Activated T-cell treated with anti-CD3 and anti-CD28 coated beads, Interleukin-2, amount 50 U/mL, for 1 hour (primary cell): ENCODE measurements around the gene ZNF777.
"Not testable (repeated sequence)": the region's sequence is repeated elsewhere in the genome, so short reads cannot be mapped to it uniquely, and the experiment has no call there.

Source experiments
- DNase-seq: peaks from one replicate; pipeline ENCODE4 v3.0.0-alpha.2; 2020

The ZNF777 gene

DNA sequence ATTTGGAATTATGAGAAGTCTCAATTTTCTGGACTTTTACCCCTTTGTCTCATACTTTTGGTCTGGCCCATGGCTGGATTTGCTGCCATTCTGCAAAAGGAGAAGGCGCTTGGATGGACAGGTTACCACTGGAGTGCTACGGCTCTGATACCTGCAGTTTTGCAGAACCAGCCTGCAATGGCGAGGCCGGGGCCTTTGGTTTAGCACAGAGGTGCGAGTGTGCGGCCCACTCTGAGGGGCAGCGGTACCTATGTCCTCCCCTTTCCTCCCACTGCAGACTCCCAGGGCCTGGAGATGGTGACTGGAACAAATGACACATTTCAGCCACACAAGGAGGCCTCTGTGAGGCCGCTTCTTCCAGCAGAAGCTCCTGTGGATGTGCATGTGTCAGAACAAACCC lies 11.9 kb downstream of the ZNF777 start:
- DNase-seq: no peak

GRCh38 chr7:149446026-149446425 lies 14.8 kb downstream of the ZNF777 start:
- DNase-seq: not testable (repeated sequence)

GRCh38 chr7:149444287-149444686 lies 16.6 kb downstream of the ZNF777 start:
- no peak for DNase-seq

DNA sequence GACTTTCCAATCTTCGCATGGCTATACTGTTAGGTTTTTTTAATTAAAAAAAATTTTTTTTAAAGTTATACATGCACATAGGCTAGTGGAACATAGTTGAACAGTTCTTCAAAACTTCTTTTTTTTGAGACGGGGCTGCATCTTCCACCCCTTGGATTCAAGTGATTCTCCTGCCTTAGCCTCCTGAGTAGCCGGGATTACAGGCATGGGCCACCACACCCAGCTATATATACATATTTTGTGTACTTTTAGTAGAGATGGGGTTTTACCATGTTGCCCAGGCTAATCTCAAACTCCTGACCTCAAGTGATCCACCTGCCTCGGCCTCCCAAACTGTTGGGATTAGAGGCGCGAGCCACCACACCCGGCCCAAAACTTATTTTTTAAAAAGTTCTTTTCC lies 17.3 kb downstream of the ZNF777 start:
- no peak for DNase-seq

GRCh38 chr7:149442924-149443323 lies 17.9 kb downstream of the ZNF777 start:
- no peak for DNase-seq

GRCh38 chr7:149440222-149440621 lies 20.6 kb downstream of the ZNF777 start:
- DNase-seq: no peak

DNA sequence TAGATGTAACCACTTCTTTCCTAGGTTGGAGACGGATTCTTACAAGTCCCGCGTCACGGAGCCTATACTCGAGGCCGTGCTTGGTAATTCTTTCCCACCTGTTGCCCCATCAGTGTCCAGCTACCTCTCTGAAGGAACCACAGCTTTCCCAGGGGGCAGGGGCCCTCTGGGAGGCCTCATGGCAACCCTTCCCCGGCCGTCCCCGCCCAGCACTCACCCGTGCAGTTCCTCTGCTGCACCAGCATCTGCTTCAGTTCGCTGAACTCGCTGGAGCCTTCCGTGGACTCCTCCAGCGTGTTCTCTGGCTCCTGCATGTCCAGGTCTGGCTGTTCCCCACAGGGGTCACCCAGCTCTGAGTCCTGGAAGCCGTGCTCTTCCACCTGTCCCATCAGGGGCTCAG lies 24.5 kb downstream of the ZNF777 start:
- DNase-seq: no peak

GRCh38 chr7:149433124-149433523 lies 27.7 kb downstream of the ZNF777 start:
- no peak for DNase-seq

DNA sequence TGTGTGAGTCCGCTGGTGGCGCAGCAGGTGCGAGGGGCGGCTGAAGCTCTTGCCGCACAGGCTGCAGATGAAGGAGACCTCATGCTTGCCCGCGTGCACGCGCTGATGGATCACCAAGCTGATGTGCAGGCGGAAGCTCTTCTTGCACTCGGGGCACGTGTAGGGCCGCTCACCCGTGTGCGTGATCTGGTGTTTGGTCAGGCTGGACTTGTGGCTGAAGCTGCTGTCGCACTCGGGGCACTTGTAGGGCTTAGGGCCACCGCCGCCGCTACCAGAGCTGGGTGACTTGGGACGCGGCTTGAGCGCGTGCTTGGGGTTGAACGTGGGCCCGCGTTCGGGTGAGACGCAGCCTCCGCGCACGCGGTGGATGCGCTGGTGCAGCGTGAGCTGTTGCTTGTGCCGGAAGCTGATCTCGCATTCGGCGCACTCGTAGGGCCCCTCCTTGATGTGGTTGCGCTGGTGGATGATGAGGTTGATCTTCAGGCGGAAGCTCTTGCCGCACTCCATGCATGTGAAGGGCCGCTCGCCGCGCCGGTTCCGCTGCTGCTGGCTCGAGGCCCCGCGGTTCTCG lies 28.7 kb downstream of the ZNF777 start:
- no peak for DNase-seq

DNA sequence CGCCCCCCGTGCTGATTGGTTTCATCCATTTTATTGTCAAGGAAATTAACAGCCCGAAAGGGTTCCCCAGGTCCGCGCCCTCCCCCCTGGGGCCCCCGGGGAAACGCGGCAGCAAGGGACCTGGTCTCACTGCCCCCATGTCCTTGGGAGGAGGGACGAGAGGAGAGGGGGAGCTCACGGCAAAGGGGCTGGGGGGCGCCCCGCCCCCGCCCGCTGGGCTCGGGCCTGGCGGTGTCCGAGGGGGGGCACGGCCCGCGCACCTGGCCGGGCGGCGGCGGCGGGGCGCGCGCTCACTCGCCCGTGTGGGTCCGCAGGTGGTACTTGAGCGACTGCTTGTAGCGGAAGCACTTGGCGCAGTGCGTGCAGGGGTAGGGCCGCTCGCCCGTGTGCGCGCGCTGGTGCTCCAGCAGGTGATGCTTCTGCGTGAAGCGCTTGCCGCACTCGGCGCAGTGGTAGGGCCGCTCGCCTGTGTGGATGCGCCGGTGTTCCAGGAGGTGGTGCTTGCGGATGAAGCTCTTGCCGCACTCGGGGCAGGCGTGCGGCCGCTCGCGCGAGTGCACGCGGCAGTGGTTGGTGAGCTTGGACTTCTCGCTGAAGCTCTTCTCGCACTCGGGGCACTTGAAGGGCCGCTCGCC lies 29.3 kb downstream of the ZNF777 start:
- no peak for DNase-seq

DNA sequence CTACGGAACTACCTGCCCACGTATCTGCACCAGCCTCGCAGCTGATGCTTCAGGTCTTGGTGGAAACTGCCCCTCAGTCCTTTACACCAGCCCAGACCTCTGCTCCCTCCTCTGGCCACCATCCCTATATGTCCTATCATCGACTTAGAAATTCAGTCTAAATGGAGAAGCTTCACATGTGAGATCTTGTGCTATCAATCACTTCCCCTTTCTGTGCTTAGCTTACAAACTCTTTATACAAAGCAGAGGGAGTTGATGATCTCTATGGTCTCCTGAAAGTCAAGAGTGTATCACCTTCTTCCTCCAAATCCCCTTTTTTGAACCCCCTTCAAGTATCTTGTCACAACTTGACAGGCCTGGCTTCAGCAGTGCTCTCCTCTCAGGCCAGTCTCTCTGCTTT lies 30.7 kb downstream of the ZNF777 start:
- no peak for DNase-seq

DNA sequence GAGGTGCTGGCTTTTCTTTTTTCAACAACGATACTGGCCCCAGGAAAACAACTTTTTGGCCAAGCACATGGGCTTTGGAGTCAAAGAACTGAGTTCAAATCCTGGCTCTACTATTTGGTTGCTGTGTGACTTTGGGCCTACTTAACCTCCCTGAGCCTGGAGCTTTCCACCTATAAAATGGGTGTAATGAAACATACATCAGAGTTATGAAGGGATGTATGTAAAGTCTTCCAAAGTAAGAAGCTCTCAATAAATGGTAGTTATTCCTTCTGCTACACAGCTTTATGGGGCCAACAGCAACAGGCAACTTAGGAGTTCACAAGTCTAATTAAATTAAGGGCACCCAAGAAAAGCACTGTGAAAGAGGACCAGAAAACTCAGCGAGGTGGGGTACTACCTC lies 33.0 kb downstream of the ZNF777 start:
- no peak for DNase-seq

GRCh38 chr7:149427096-149427680 lies 33.7 kb downstream of the ZNF777 start:
- no peak for DNase-seq

GRCh38 chr7:149423449-149424110 lies 37.3 kb downstream of the ZNF777 start:
- no peak for DNase-seq

DNA sequence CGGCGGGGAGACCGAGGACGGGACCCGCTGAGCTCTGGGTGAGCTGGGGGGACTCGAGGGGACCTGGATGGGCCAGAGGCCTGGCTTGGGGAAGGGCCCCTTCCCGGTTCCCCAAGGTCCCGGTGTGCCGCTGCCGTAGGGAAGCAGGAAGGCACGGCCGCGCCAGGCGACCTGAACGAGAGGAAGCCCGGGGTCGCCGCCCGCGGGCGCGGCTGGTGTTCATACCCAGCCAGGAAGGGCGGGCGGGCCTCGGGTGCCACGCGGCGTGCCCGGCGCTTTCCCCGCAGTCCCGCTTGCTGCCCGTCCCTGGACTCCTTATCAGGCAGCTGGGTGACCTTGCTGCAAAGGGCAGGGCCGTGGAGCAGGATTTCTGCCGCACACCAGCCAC lies 38.0 kb downstream of the ZNF777 start:
- DNase-seq: peak; percentile 60

- DNase-seq: peak; percentile 81
Measured at GRCh38 chr7:149422162-149422913, 38.5 kb downstream of the ZNF777 start.

- DNase-seq: no peak
Measured at GRCh38 chr7:149420006-149420405, 40.9 kb downstream of the ZNF777 start.

GRCh38 chr7:149415391-149416071 lies 45.3 kb downstream of the ZNF777 start:
- DNase-seq: no peak

GRCh38 chr7:149414745-149415390 lies 46.0 kb downstream of the ZNF777 start:
- peak; percentile 38 for DNase-seq

DNA sequence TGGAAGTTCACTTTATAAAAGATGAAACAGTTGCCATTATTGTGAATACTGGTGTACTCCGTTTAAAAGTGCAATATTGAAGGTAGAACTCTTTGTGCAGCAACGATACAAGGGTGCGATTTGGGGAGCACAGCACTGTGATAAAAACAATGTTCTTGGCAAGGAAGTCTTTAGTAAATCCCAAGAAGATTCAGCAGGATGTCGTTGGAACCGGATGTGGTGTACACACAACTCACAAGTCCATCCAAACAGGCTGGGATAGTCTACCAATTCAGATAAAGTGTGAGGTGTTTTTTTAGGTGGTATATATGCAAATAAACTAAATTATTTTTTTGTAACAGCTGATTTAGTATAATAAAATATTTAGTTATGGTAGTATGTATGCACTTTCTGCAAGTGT lies 46.7 kb downstream of the ZNF777 start:
- DNase-seq: no peak

GRCh38 chr7:149413083-149413482 lies 47.8 kb downstream of the ZNF777 start:
- DNase-seq: not testable (repeated sequence)

DNA sequence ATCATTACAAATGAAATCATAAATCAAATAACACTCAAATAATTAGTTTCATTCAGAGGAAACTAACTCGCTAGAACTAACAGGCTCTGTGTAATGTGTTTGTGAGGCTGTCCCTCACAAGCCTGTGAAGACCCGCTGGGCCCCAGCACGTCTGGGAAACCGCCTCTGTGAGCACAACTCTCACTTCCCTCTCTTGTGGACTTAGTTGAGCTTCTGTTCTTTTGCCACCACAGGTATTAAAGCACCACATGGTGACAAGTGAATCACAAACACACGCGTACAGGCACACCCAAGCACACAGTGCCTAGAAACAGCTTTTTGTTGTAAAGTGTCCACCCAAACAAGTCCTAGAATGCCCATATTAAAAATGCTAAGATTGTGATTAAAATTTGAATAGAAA lies 51.0 kb downstream of the ZNF777 start:
- no peak for DNase-seq
